HS-27A (cell line): ENCODE measurements around the gene BLVRA.
"Not testable (repeated sequence)": the region's sequence is repeated elsewhere in the genome, so short reads cannot be mapped to it uniquely, and the experiment has no call there.

Experiments
- DNase-seq: peaks from one replicate; pipeline ENCODE4 v3.0.0-alpha.2; 2012; ENCODE audit warnings: low read depth, missing footprints

Gene BLVRA

GRCh38 chr7:43810195-43810941 is 51.9 kb downstream of the BLVRA start:
- not testable (repeated sequence) for DNase-seq

- DNase-seq = no peak
These were observed 56.9 kb downstream of the BLVRA start for GRCh38 chr7:43815373-43815772.

GRCh38 chr7:43816046-43816797 is 57.7 kb downstream of the BLVRA start:
- not testable (repeated sequence) for DNase-seq

GRCh38 chr7:43823425-43823824 is 64.9 kb downstream of the BLVRA start:
- not testable (repeated sequence) for DNase-seq

GRCh38 chr7:43823941-43824340 is 65.5 kb downstream of the BLVRA start:
- no peak for DNase-seq

GRCh38 chr7:43824513-43824912 is 66.0 kb downstream of the BLVRA start:
- DNase-seq = not testable (repeated sequence)

GRCh38 chr7:43824963-43825362 is 66.5 kb downstream of the BLVRA start:
- DNase-seq = no peak

GRCh38 chr7:43825391-43825808 is 66.9 kb downstream of the BLVRA start:
- no peak for DNase-seq

- not testable (repeated sequence) for DNase-seq
These were observed 72.4 kb downstream of the BLVRA start for GRCh38 chr7:43830917-43831316.

GRCh38 chr7:43834463-43835251 is 76.2 kb downstream of the BLVRA start:
- no peak for DNase-seq

- DNase-seq = no peak
These were observed 79.8 kb downstream of the BLVRA start for GRCh38 chr7:43838201-43838658.

GRCh38 chr7:43843296-43843695 is 84.8 kb downstream of the BLVRA start:
- DNase-seq = no peak

- DNase-seq = no peak
These were observed 85.8 kb downstream of the BLVRA start for GRCh38 chr7:43844257-43844656.

GRCh38 chr7:43844662-43845061 is 86.2 kb downstream of the BLVRA start:
- DNase-seq = no peak

- DNase-seq = no peak
These were observed 89.0 kb downstream of the BLVRA start for GRCh38 chr7:43847496-43847895.

- DNase-seq = no peak
These were observed 90.6 kb downstream of the BLVRA start for GRCh38 chr7:43849047-43849446.

GRCh38 chr7:43850348-43851116 is 92.1 kb downstream of the BLVRA start:
- no peak for DNase-seq

GRCh38 chr7:43851805-43852204 is 93.3 kb downstream of the BLVRA start:
- no peak for DNase-seq

GRCh38 chr7:43855176-43855575 is 96.7 kb downstream of the BLVRA start:
- no peak for DNase-seq

- DNase-seq = no peak
These were observed 97.8 kb downstream of the BLVRA start for GRCh38 chr7:43856316-43856715.
